ENCODE data around the gene SLC6A3. TPM values are rescaled to one million over a fixed set of nuclear protein-coding genes. Genes with fewer than 3 reads are reported as not detected.

SLC6A3 gene
- polyA plus RNA-seq, 1 experiment = not detected

DNA sequence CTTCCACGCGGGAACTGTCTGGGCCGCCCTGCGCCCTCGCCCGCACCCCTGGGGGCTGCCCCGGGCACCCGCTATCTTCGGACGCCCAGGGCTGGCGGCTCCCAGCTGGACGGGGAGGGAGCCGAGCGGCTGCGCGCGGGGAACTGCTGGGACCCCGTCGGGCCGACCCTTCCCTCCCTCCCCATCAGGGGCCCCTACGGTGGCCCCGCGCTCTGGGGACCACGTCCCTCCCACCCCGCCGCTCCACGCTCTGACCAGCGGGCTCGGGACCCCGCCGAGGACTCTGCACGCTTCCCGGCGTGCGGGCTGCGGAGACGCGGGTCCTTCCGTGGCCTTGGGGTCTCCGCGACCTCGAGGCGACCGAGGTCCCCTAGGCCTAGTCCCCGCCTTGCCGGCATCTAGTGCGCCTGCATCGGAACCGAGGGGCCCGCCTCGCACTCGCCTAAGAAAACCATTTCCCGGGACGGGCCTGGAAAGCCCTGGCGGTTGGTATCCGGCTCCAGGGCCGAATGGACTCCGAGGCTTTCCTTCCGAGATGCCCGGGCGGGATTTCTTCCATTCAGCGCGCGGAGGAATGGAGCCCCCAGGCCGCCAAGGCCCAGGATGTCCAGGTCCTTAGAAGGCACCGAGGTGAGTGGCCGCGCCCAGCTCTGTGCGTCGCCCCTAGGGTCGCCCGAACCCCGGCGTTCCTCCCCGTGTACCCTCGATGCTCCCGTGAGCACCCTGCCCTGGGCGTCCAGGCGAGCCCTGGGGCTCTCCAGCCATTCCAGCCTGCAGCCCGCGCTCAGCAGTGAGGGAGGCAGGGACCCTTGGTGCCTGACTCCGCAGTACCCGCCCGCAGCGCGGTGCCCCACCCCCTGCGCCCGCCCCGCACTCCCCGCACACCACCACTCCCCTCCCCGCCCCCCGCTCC, 705 bp upstream of the SLC6A3 start:
- H3K27ac ChIP-seq (ENCODE audit: low read depth, low read length) = no peak overlapping the region
- peaks cover 70% of the 10 kb centered on the region for H3K27me3 ChIP-seq (ENCODE audit: control insufficient read depth, insufficient read depth, low read length)
- CTCF ChIA-PET = no interaction called here
- TF ChIP-seq, protein P1, sequence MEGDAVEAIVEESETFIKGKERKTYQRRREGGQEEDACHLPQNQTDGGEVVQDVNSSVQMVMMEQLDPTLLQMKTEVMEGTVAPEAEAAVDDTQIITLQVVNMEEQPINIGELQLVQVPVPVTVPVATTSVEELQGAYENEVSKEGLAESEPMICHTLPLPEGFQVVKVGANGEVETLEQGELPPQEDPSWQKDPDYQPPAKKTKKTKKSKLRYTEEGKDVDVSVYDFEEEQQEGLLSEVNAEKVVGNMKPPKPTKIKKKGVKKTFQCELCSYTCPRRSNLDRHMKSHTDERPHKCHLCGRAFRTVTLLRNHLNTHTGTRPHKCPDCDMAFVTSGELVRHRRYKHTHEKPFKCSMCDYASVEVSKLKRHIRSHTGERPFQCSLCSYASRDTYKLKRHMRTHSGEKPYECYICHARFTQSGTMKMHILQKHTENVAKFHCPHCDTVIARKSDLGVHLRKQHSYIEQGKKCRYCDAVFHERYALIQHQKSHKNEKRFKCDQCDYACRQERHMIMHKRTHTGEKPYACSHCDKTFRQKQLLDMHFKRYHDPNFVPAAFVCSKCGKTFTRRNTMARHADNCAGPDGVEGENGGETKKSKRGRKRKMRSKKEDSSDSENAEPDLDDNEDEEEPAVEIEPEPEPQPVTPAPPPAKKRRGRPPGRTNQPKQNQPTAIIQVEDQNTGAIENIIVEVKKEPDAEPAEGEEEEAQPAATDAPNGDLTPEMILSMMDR (IDR thresholded peaks at IDR 0.05; ENCODE audit: low read depth, low read length) = no peak
- no peak for DNase-seq (ENCODE audit: low read depth, low spot score)
- peaks cover 10% of the 10 kb centered on the region; the same call in 1 of the 2 replicates for H3K9me3 ChIP-seq (ENCODE audit: control insufficient read depth, insufficient read depth, low read length)
- POLR2A ChIA-PET = no interaction called here
- H3K4me3 ChIP-seq (ENCODE audit: low read depth, low read length) = no peak overlapping the region

GRCh38 chr5:1444361-1445189, 665 bp downstream of the SLC6A3 start:
- ChIA-PET CTCF (no interaction called here), POLR2A (no interaction called here)
- Histone ChIP-seq H3K9me3 (ENCODE audit: control insufficient read depth, insufficient read depth, low read length) (peaks cover 10% of the 10 kb centered on the region; the same call in 1 of the 2 replicates), H3K4me3 (ENCODE audit: low read depth, low read length) (no peak overlapping the region), H3K27me3 (ENCODE audit: control insufficient read depth, insufficient read depth, low read length) (peaks cover 68% of the 10 kb centered on the region), H3K27ac (ENCODE audit: low read depth, low read length) (no peak overlapping the region)
- TF ChIP-seq, protein P1 (IDR thresholded peaks at IDR 0.05; ENCODE audit: low read depth, low read length) = no peak
- DNase-seq (ENCODE audit: low read depth, low spot score) = no peak

- H3K4me3 ChIP-seq (ENCODE audit: low read depth, low read length) = no peak overlapping the region
- ChIA-PET POLR2A (no interaction called here), CTCF (no interaction called here)
- H3K9me3 ChIP-seq (ENCODE audit: control insufficient read depth, insufficient read depth, low read length) = peaks cover 10% of the 10 kb centered on the region; the same call in 1 of the 2 replicates
- no peak overlapping the region for H3K27ac ChIP-seq (ENCODE audit: low read depth, low read length)
- TF ChIP-seq, protein P1 (IDR thresholded peaks at IDR 0.05; ENCODE audit: low read depth, low read length) = no peak
- H3K27me3 ChIP-seq (ENCODE audit: control insufficient read depth, insufficient read depth, low read length) = peaks cover 62% of the 10 kb centered on the region
- no peak for DNase-seq (ENCODE audit: low read depth, low spot score)
Measured at GRCh38 chr5:1443991-1444360, 1.3 kb downstream of the SLC6A3 start.

GRCh38 chr5:1443171-1443570, 2.1 kb downstream of the SLC6A3 start:
- Histone ChIP-seq H3K4me3 (ENCODE audit: low read depth, low read length) (no peak overlapping the region), H3K9me3 (ENCODE audit: control insufficient read depth, insufficient read depth, low read length) (peaks cover 10% of the 10 kb centered on the region; the same call in 1 of the 2 replicates), H3K27ac (ENCODE audit: low read depth, low read length) (no peak overlapping the region), H3K27me3 (ENCODE audit: control insufficient read depth, insufficient read depth, low read length) (peaks cover 55% of the 10 kb centered on the region)
- DNase-seq (ENCODE audit: low read depth, low spot score) = no peak
- ChIA-PET CTCF (no interaction called here), POLR2A (no interaction called here)
- TF ChIP-seq, protein P1 (IDR thresholded peaks at IDR 0.05; ENCODE audit: low read depth, low read length) = no peak

Data from AG04450 (cell line).